ENCODE data around the gene HOATZ.

The HOATZ gene

DNA sequence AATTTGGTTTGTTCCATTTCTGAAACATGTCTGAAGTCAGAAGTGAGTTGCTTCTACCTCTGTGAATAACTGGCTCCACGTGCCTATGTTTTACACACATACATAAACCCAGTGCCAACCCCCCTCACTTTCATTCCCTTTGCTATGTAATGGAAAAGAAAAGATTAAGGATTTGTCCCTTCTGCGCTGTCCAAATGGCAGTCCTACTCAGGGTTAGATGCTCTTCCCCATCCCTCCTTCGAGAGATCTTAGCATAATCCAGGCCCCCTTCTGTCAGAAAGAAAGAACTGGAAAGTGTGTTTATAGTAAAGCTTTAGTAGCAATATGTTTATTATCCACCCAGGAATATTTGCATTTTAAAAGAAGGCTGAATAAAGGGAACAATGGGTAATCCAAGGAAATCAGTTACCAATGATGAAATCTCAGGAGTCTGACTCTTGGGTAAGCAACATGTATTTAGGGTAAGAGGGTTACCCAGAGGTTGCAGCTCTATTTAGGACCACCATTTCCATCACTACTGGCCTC is 22.8 kb downstream of the HOATZ start:
- TF ChIP-seq, protein P1, sequence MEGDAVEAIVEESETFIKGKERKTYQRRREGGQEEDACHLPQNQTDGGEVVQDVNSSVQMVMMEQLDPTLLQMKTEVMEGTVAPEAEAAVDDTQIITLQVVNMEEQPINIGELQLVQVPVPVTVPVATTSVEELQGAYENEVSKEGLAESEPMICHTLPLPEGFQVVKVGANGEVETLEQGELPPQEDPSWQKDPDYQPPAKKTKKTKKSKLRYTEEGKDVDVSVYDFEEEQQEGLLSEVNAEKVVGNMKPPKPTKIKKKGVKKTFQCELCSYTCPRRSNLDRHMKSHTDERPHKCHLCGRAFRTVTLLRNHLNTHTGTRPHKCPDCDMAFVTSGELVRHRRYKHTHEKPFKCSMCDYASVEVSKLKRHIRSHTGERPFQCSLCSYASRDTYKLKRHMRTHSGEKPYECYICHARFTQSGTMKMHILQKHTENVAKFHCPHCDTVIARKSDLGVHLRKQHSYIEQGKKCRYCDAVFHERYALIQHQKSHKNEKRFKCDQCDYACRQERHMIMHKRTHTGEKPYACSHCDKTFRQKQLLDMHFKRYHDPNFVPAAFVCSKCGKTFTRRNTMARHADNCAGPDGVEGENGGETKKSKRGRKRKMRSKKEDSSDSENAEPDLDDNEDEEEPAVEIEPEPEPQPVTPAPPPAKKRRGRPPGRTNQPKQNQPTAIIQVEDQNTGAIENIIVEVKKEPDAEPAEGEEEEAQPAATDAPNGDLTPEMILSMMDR (IDR thresholded peaks at IDR 0.05; ENCODE audit: extremely low read depth, missing control alignments): no peak
- DNase-seq (ENCODE audit: low spot score): no peak

DNA sequence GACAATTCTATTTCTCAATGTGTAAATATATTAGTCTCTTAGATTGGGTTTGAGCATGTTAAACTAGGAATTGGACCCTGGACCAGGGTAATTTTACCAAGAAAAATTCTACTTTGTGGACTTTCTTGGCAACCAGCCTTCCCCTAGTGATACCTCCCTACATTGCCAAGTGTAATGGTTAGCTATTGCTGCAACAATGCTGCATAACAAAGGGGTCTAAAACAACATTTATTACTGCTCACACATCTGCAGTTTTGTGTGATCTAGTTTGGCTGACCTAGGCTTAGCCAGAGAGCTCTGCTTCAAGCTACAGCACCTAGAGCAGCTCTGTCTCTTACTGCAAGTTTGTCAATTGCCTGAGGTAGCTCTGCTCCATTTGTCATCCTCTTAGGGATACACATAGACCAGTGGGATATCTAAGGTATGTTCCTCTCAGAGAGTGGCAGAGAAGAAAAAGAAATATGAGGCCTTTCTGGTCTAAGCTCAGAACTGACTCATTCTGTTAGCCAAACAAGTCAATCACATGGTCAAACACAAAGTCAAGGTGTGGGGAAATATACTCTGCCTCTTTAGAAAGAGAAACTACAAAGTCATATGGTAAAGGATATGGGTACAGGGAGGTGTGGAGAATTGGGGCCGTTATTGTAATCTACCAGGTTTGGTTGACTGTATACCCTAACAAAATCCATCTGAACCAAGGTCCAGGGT is 24.0 kb downstream of the HOATZ start:
- DNase-seq (ENCODE audit: low spot score): peak; percentile 34
- TF ChIP-seq, protein P1 (IDR thresholded peaks at IDR 0.05; ENCODE audit: extremely low read depth, missing control alignments): no peak

DNA sequence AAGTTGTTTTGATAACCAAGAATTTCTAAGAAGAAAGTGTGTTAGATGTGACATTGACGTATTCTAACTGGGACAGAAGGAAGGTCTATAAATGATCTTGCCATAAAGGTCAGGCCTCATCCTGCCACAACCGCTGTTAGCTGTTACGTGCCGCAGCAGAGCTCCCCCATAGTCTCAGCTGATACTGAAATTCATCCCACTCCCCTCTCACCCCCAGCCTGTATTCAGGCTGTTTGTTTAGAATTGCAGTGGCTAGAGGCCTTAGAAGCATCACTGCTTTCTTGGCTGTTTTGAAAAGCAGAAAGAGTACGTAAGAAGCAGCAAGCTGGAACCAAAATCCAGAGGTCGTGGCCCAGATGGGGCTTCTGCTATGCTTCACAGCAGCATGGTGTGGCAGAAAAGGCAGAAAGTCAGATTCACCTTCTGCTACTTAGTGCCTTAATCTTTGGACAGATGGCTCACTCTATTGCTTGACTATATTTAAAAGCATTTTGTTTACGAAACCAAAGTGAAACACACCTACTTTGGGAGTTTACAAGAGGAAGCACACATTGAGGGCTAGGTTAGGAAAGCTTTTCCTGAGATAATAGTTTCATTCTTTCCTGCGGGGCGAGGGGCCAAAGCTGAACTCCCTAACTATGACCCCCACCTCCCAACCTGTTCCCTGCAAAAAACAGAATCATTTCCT is 25.0 kb downstream of the HOATZ start:
- peak; percentile 19 for DNase-seq (ENCODE audit: low spot score)
- TF ChIP-seq, protein P1 (IDR thresholded peaks at IDR 0.05; ENCODE audit: extremely low read depth, missing control alignments): no peak

DNA sequence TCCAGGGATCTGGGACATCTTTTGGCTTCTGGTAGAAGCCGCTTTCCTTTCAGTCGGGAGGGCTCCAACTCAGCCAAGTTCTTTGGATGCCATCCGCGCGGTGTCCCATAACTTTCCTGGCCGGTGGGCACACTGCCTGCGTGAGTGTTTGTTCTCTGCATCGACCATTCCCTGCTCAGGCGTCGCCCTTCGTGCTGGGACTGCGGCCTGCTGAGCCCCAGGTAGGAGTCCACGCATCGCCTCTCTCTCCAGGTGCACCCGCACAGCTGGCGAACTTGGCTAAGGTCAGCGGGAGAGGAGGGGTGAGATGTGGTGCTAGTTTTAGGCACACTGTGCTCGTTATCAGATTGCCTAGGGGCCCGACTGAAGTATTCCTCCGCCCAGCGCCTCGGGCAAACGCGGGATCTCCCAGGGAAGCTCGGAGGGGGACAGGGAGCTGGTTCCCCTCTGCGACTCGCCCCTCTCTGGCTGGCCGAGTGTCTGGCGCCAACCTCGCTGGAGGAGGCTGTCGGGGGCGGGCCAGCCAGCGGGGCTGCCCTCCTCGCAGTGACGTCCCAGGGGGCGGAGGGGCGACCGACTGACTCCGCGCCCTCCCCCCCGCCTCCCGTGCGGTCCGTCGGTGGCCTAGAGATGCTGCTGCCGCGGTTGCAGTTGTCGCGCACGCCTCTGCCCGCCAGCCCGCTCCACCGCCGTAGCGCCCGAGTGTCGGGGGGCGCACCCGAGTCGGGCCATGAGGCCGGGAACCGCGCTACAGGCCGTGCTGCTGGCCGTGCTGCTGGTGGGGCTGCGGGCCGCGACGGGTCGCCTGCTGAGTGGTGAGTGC is 25.7 kb downstream of the HOATZ start, which contains the start of gene LAYN:
Gene LAYN (plus strand): TSS at position 607 of the 823 bp plus-strand sequence. CDS start 124 bp downstream, at position 731.
- DNase-seq (ENCODE audit: low spot score): peak; percentile 48
- TF ChIP-seq, protein P1 (IDR thresholded peaks at IDR 0.05; ENCODE audit: extremely low read depth, missing control alignments): no peak

DNA sequence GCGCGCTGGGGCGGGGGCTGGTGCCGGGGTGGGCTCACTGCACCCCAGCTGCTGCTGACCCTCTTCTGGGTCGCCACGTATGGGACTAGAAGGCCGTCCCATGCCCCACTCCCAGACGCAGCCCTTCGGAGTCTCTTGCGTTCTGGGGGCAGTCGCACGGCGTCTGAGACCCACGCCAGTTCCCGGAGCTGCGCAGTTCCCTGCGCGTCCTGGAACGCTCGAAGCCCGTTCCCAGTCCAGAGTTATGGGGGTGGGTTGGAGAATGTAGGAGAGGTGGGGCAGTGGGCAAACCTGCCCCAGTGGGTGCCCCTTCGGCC is 26.3 kb downstream of the HOATZ start:
- TF ChIP-seq, protein P1 (IDR thresholded peaks at IDR 0.05; ENCODE audit: extremely low read depth, missing control alignments): no peak
- DNase-seq (ENCODE audit: low spot score): peak; percentile 28

DNA sequence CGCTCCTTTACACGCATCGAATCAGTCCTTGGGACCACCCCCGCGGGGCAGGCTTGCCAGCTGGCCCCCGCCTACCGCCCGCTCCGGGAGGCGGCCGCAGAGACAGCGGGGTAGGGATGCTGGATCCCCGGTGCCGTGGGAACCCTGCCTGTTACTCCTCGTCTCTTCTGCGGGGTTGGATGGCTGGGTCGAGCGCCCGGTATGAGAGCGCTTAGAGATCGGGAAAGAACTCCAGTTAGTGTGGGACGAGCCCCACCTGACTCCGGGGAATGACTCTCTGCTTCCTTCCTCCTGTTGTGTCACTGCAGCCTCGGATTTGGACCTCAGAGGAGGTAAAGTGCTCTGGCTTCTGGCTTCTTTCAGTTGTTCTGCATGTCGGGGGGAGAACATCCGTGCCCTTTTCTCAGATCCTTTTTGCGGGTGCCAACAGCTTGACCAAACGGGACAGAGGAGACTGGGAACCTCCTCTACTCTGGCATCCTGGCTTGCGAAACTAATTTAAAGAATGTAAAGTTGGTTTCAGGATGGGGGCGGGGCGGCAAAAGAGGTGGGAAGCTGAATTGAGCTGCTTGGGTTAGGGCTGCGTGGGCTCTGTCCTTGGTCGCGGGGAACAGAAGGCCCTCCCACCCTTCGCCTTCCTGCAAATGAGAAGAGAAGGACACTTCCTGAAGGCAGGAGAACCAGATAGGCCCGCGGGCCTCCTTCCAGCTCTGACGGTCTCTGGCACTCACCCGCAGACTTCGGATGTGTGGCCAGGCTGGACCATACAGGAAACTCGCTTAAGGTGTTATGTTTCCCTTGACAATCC is 26.9 kb downstream of the HOATZ start:
- DNase-seq (ENCODE audit: low spot score): peak; percentile 43
- TF ChIP-seq, protein P1 (IDR thresholded peaks at IDR 0.05; ENCODE audit: extremely low read depth, missing control alignments): no peak
